GM23248 (cell line): ENCODE data around the gene TEAD3. TPM values are rescaled to one million over a fixed set of nuclear protein-coding genes. Genes with fewer than 3 reads are reported as not detected.
"Not testable (repeated sequence)": the region's sequence is repeated elsewhere in the genome, so short reads cannot be mapped to it uniquely, and the experiment has no call there.

Experiments used
- DNase-seq: peaks from one replicate; pipeline ENCODE4 v3.0.0-alpha.2; 2015
- H2AFZ ChIP-seq: fragments of 200-600 bp; sonication (generic); 2 replicates; pipeline ENCODE4 v1.6.1; 2016; ENCODE audit warnings: antibody characterized with exemption
- H3F3A ChIP-seq: fragments of 200-600 bp; sonication (generic); 2 replicates; pipeline ENCODE4 v1.6.1; 2016; ENCODE audit warnings: mild to moderate bottlenecking, antibody characterized with exemption, mixed run types; ENCODE audit not compliant: insufficient read depth
- H3K27ac ChIP-seq: fragments of 200-600 bp; sonication (generic); 2 replicates; pipeline ENCODE4 v1.5.1; 2016; ENCODE audit warnings: mild to moderate bottlenecking
- H3K27me3 ChIP-seq: fragments of 200-600 bp; sonication (generic); replicated peaks from 2 replicates; pipeline ENCODE4 v1.6.1; 2016; ENCODE audit warnings: mild to moderate bottlenecking; ENCODE audit not compliant: insufficient read depth
- H3K36me3 ChIP-seq: fragments of 200-600 bp; sonication (generic); 2 replicates; pipeline ENCODE4 v1.6.1; 2016; ENCODE audit warnings: low read depth, mild to moderate bottlenecking
- H3K4me1 ChIP-seq: fragments of 200-600 bp; sonication (generic); 2 replicates; pipeline ENCODE4 v1.6.1; 2016; ENCODE audit warnings: mild to moderate bottlenecking; ENCODE audit not compliant: insufficient read depth
- H3K4me2 ChIP-seq: fragments of 200-600 bp; sonication (generic); one replicate; pipeline ENCODE4 v1.6.1; 2016; ENCODE audit warnings: mild to moderate bottlenecking; ENCODE audit not compliant: unreplicated experiment
- H3K4me3 ChIP-seq: fragments of 200-600 bp; sonication (generic); 2 replicates; pipeline ENCODE4 v1.5.1; 2016; ENCODE audit warnings: mild to moderate bottlenecking
- H3K79me2 ChIP-seq: fragments of 200-600 bp; sonication (generic); 2 replicates; pipeline ENCODE4 v1.6.1; 2016; ENCODE audit warnings: mild to moderate bottlenecking; ENCODE audit not compliant: insufficient read depth
- H3K9ac ChIP-seq: fragments of 200-600 bp; sonication (generic); 2 replicates; pipeline ENCODE4 v1.6.1; 2016; ENCODE audit warnings: mild to moderate bottlenecking
- H3K9me2 ChIP-seq: fragments of 200-600 bp; sonication (generic); 2 replicates; pipeline ENCODE4 v1.6.1; 2016; ENCODE audit warnings: mixed run types, mild to moderate bottlenecking, moderate library complexity; ENCODE audit not compliant: insufficient read depth
- H3K9me3 ChIP-seq: fragments of 200-600 bp; sonication (generic); one replicate; pipeline ENCODE4 v1.6.1; 2017; ENCODE audit warnings: low read depth
- H4K20me1 ChIP-seq: fragments of 200-600 bp; sonication (generic); 2 replicates; pipeline ENCODE4 v1.6.0; 2016; ENCODE audit not compliant: insufficient read depth
- EZH2 ChIP-seq: fragments of 200-600 bp; sonication (generic); IDR thresholded peaks from 2 replicates; pipeline ENCODE4 v1.6.1; 2018; ENCODE audit warnings: antibody characterized with exemption, mild to moderate bottlenecking; ENCODE audit not compliant: insufficient read depth, poor library complexity, severe bottlenecking
- EZH2phosphoT487 ChIP-seq: fragments of 200-600 bp; sonication (generic); IDR thresholded peaks from 2 replicates; pipeline ENCODE4 v1.6.1; 2018; ENCODE audit warnings: antibody characterized with exemption, moderate library complexity, mild to moderate bottlenecking, low read depth; ENCODE audit not compliant: insufficient read depth
- WGBS, 2 experiments: methylation state at CpG; one replicate each; pipeline ENCODE4 v1.1.6; 2015 to 2017; ENCODE audit warnings: low lambda C conversion rate in 2 of 2, low coverage in 1 of 2; ENCODE audit errors: missing lambda C conversion rate in 2 of 2; 5-methylcytosine and 5-hydroxymethylcytosine counted together
- in situ Hi-C: fragments of 300-500 bp; cut with MboI; formaldehyde crosslinking; loops from 2 replicates; pipeline ENCODE4 v1.15.0; 2020
- polyA plus RNA-seq: library from polyadenylated mRNA; unstranded; fragments of >200 nt; fragmentation: Nextera tagmentation; extraction: Ambion mirVana; gene quantifications from 2 replicates; pipeline ENCODE4 v1.2.1, GENCODE V29; 2016
- total RNA-seq: library from RNA; depleted of rRNA; stranded (reverse); fragments of >200 nt; shearing (Covaris generic); gene quantifications from 2 replicates; pipeline ENCODE4 v1.2.3, GENCODE V29; 2014

The TEAD3 gene
- total and polyA plus RNA-seq, 2 experiments from 2014 or later = 6.9 to 10.5 TPM

- H3F3A ChIP-seq = no peaks in the 10 kb centered on the region
- 38 to 39% methylated on average over 6 of the region's 6 CpGs for WGBS, 2 experiments
- H4K20me1 ChIP-seq = no peaks in the 10 kb centered on the region
- no peak overlapping the region for H3K4me2 ChIP-seq
- no peak overlapping the region for H3K9ac ChIP-seq
- no peaks in the 10 kb centered on the region for H3K9me3 ChIP-seq
- H2AFZ ChIP-seq = no peak overlapping the region
- no peak for DNase-seq
- H3K27me3 ChIP-seq = peaks cover under 1% of the 10 kb centered on the region
- H3K9me2 ChIP-seq = no peaks in the 10 kb centered on the region
- H3K4me3 ChIP-seq = no peak overlapping the region
- no peaks in the 10 kb centered on the region for H3K36me3 ChIP-seq
- in situ Hi-C loops = no loop called here
- H3K27ac ChIP-seq = no peak overlapping the region
- no peaks in the 10 kb centered on the region for H3K79me2 ChIP-seq
- no peaks in the 10 kb centered on the region for H3K4me1 ChIP-seq
- TF ChIP-seq EZH2 (no peak), EZH2phosphoT487 (no peak)
Measured at GRCh38 chr6:35516712-35517111, 19.8 kb upstream of the TEAD3 start.

DNA sequence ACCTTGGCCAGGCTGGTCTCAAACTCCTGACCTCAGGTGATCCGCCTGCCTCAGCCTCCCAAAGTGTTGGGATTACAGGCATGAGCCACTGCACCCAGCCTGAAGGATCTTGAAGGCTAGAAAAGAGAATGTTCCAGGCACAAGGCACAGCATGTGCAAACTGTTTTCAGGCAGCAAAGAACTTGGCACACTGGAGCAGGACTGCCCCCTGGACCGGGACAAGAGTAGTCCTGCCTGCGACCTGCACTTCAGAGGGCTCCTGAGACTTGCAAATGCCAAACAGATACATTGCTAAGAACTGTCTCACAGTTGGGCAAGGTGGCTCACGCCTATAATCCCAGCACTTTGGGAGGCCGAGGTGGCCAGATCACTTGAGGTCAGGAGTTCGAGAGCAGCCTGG lies 19.1 kb upstream of the TEAD3 start:
- H3K9ac ChIP-seq, H3K9me3 ChIP-seq, in situ Hi-C loops, H3K27me3 ChIP-seq, DNase-seq, H3K4me3 ChIP-seq, H3K79me2 ChIP-seq, H3K36me3 ChIP-seq, H3K4me2 ChIP-seq, H2AFZ ChIP-seq, H3F3A ChIP-seq, H3K4me1 ChIP-seq, H3K9me2 ChIP-seq, H3K27ac ChIP-seq, H4K20me1 ChIP-seq: not testable (repeated sequence)
- 79 to 81% methylated on average over 6 of the region's 6 CpGs for WGBS, 2 experiments

GRCh38 chr6:35514587-35514986 lies 17.7 kb upstream of the TEAD3 start:
- Histone ChIP-seq H2AFZ (no peak overlapping the region), H3K9me2 (no peaks in the 10 kb centered on the region), H3K4me2 (no peak overlapping the region), H3K36me3 (no peaks in the 10 kb centered on the region), H3K4me3 (no peak overlapping the region), H3K4me1 (no peaks in the 10 kb centered on the region), H3K9me3 (no peaks in the 10 kb centered on the region), H3K9ac (no peak overlapping the region), H4K20me1 (no peaks in the 10 kb centered on the region), H3K27ac (no peak overlapping the region), H3K79me2 (no peaks in the 10 kb centered on the region), H3K27me3 (peaks cover 15% of the 10 kb centered on the region), H3F3A (no peaks in the 10 kb centered on the region)
- WGBS, 2 experiments = 74 to 78% methylated on average over 4 of the region's 4 CpGs
- no peak for DNase-seq
- TF ChIP-seq EZH2 (no peak), EZH2phosphoT487 (no peak)
- in situ Hi-C loops = no loop called here

DNA sequence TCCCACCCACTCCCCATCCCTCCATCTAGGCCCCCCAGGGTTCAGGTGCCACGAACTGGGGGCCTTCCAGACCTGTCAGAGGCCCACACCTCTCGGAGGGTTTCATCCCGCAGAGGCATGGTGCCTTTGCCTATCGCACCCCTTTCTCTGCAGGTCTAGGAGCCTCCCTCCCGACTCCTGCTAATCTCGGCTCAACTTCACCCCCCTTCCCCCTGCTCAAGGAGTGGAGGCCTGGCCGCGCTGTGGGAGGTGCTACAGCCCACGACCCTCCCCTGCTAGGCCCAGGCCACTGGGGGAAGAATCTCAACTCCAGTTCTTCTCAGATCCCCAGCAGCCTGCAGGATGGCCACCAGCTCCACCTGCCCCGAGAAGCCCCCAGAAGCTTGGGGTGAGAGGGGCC lies 15.9 kb upstream of the TEAD3 start, which contains the start of gene TULP1:
TSS of gene TULP1 (minus strand) at position 157 of the 400 bp plus-strand sequence. CDS start at position 119, 38 bp downstream.
- no peaks in the 10 kb centered on the region for H3K79me2 ChIP-seq
- H3K4me3 ChIP-seq = no peak within 1 kb of the TSS
- no peaks in the 10 kb centered on the region for H3K9me3 ChIP-seq
- H2AFZ ChIP-seq = no peak within 1 kb of the TSS
- no peak within 1 kb of the TSS for H3K4me2 ChIP-seq
- H3K9ac ChIP-seq = no peak within 1 kb of the TSS
- no peak within 1 kb of the TSS for H3K27ac ChIP-seq
- H3K9me2 ChIP-seq = no peaks in the 10 kb centered on the region
- H4K20me1 ChIP-seq = no peaks in the 10 kb centered on the region
- H3K4me1 ChIP-seq = no peaks in the 10 kb centered on the region
- H3K36me3 ChIP-seq = no peaks in the 10 kb centered on the region
- in situ Hi-C loops = no loop called here
- TF ChIP-seq EZH2phosphoT487 (no peak), EZH2 (no peak)
- WGBS, 2 experiments = 83 to 87% methylated on average over 6 to 10 of the region's 10 CpGs
- no peak for DNase-seq
- H3F3A ChIP-seq = no peaks in the 10 kb centered on the region
- peaks cover 15% of the 10 kb centered on the region for H3K27me3 ChIP-seq

- Histone ChIP-seq H3K4me3 (no peak overlapping the region), H3K27me3 (peaks cover 15% of the 10 kb centered on the region), H3K4me1 (no peaks in the 10 kb centered on the region), H3K79me2 (no peaks in the 10 kb centered on the region), H3K9me2 (no peaks in the 10 kb centered on the region), H3K27ac (no peak overlapping the region), H3K9me3 (no peaks in the 10 kb centered on the region), H4K20me1 (no peaks in the 10 kb centered on the region), H2AFZ (no peak overlapping the region), H3K9ac (no peak overlapping the region), H3K36me3 (no peaks in the 10 kb centered on the region), H3K4me2 (no peak overlapping the region), H3F3A (no peaks in the 10 kb centered on the region)
- WGBS, 2 experiments = 3 to 40% methylated on average over 3 to 25 of the region's 26 CpGs
- in situ Hi-C loops = no loop called here
- no peak for TF ChIP-seq EZH2phosphoT487
- no peak for TF ChIP-seq EZH2
- DNase-seq = no peak
Measured at GRCh38 chr6:35512006-35512405, 15.1 kb upstream of the TEAD3 start.
